HG02973 (cell line): ENCODE results near the gene ESPNL.

Experiments
- ATAC-seq: cut with Tn5 transposase; IDR thresholded peaks from one replicate; pipeline ENCODE4 v1.9.1; 2021; ENCODE audit warnings: moderate library complexity; ENCODE audit not compliant: unreplicated experiment

ESPNL gene

GRCh38 chr2:238077292-238077691 lies 22.8 kb upstream of the ESPNL start:
- ATAC-seq: no peak

GRCh38 chr2:238079874-238080327 lies 20.2 kb upstream of the ESPNL start:
- ATAC-seq: no peak

- no peak for ATAC-seq
Observed at GRCh38 chr2:238080518-238080917, 19.6 kb upstream of the ESPNL start.

- no peak for ATAC-seq
Observed at GRCh38 chr2:238081150-238081549, 19.0 kb upstream of the ESPNL start.

- ATAC-seq: no peak
Observed at GRCh38 chr2:238081561-238081960, 18.6 kb upstream of the ESPNL start.

- no peak for ATAC-seq
Observed at GRCh38 chr2:238082151-238082550, 18.0 kb upstream of the ESPNL start.

- no peak for ATAC-seq
Observed at GRCh38 chr2:238082827-238083226, 17.3 kb upstream of the ESPNL start.

GRCh38 chr2:238083919-238084318 lies 16.2 kb upstream of the ESPNL start:
- no peak for ATAC-seq

- ATAC-seq: no peak
Observed at GRCh38 chr2:238084761-238085160, 15.4 kb upstream of the ESPNL start.

GRCh38 chr2:238085899-238086298 lies 14.2 kb upstream of the ESPNL start:
- no peak for ATAC-seq

- no peak for ATAC-seq
Observed at GRCh38 chr2:238087211-238087610, 12.9 kb upstream of the ESPNL start.

- ATAC-seq: no peak
Observed at GRCh38 chr2:238090887-238091286, 9.3 kb upstream of the ESPNL start.

- no peak for ATAC-seq
Observed at GRCh38 chr2:238091436-238092060, 8.6 kb upstream of the ESPNL start.

GRCh38 chr2:238092486-238093035 lies 7.6 kb upstream of the ESPNL start:
- no peak for ATAC-seq

GRCh38 chr2:238093181-238094140 lies 6.7 kb upstream of the ESPNL start:
- no peak for ATAC-seq

- no peak for ATAC-seq
Observed at GRCh38 chr2:238094438-238095022, 5.6 kb upstream of the ESPNL start.

GRCh38 chr2:238095143-238095542 lies 5.0 kb upstream of the ESPNL start:
- ATAC-seq: no peak

GRCh38 chr2:238096311-238097011 lies 3.7 kb upstream of the ESPNL start:
- no peak for ATAC-seq

GRCh38 chr2:238097201-238097987 lies 2.7 kb upstream of the ESPNL start:
- ATAC-seq: no peak
